Keratinocyte (primary cell): ENCODE results near the gene SPATA32.

Source experiments
- EZH2 ChIP-seq: IDR thresholded peaks from one replicate; pipeline ENCODE4 v1.6.1; 2012; ENCODE audit warnings: inconsistent platforms, mild to moderate bottlenecking, low read length, moderate library complexity
- TF ChIP-seq, protein P1 (sequence below), 3 experiments: IDR thresholded peaks in 1 of 3; conservative IDR thresholded peaks in 1 of 3; optimal IDR thresholded peaks in 1 of 3; 2 replicates in 2 of 3; 3 replicates in 1 of 3; pipeline versions ENCODE3 to v1.5.1; 2011; ENCODE audit warnings: low read length in 3 of 3, mild to moderate bottlenecking in 3 of 3, moderate library complexity in 2 of 3, control low read depth in 1 of 3, inconsistent platforms in 1 of 3; ENCODE audit not compliant: insufficient read depth in 2 of 3; ENCODE audit errors: extremely low read depth in 1 of 3

- TF ChIP-seq, protein P1, sequence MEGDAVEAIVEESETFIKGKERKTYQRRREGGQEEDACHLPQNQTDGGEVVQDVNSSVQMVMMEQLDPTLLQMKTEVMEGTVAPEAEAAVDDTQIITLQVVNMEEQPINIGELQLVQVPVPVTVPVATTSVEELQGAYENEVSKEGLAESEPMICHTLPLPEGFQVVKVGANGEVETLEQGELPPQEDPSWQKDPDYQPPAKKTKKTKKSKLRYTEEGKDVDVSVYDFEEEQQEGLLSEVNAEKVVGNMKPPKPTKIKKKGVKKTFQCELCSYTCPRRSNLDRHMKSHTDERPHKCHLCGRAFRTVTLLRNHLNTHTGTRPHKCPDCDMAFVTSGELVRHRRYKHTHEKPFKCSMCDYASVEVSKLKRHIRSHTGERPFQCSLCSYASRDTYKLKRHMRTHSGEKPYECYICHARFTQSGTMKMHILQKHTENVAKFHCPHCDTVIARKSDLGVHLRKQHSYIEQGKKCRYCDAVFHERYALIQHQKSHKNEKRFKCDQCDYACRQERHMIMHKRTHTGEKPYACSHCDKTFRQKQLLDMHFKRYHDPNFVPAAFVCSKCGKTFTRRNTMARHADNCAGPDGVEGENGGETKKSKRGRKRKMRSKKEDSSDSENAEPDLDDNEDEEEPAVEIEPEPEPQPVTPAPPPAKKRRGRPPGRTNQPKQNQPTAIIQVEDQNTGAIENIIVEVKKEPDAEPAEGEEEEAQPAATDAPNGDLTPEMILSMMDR (optimal IDR thresholded peaks at IDR 0.05 in 1 of 3, IDR thresholded peaks at IDR 0.05 in 1 of 3, conservative IDR thresholded peaks at IDR 0.05 in 1 of 3; ENCODE audit: extremely low read depth in 1 of 3, insufficient read depth in 2 of 3, low read length in 3 of 3), result no peak
- TF ChIP-seq EZH2, result no peak
Observed at GRCh38 chr17:45232514-45233422, 29.1 kb downstream of the SPATA32 start.
